Embryonic facial prominence (tissue), 1 donor: ENCODE data around the gene NIF3L1.

Experiments
- DNase-seq: peaks from one replicate; pipeline ENCODE4 v3.0.0-alpha.2; 2016; ENCODE audit errors: extremely low spot score

Gene NIF3L1

DNA sequence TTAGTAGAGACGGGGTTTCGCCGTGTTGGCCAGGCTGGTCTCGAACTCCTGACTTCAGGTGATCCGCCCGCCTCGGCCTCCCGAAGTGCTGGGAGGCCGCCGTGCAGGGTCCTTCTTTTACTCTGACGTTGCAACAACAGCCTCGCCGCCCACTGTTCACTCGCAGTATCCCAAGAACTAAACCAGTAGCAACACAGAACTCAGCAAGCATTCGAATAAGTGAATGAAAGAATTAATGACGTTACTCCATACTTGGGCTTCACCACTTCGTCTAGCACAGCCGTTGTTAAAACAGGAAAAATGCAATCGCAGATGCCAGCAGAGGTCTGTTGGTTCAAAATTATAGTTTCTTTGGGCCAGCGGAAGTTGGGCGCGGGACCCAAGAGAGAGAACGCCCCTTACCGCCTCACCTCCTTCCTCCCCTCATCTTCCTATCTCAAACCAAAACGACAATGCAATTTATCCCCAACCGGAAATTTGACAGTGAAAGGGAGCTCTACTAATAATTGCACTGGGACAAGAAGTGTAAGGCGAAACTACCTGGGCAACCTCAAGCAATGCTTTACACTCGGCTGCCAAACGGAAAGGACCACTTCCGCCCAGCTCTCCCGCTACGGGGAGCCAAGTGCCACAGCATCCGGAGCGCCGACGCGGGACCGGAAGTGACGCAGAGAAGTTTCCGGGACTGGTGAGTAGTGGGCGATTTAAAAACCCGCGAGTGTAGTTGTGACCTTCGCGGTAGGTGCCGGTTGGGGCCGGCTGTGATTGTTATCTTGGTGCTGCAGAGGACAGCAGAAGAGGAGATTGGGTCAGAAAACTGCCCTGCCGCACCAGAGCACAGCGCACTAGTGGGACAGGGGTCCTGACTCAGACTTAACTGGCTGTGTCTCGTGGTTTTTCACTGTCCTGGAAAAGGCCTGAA, at the start of gene NIF3L1, which contains the start of gene PPIL3:
NIF3L1 (plus strand) TSS at position 668 of the 922 bp plus-strand sequence. CDS start 2,573 bp downstream, outside the sequence.
PPIL3 (minus strand) TSS at position 374 of the 922 bp plus-strand sequence. CDS start 1,462 bp downstream, outside the sequence.
- peak; percentile 95 for DNase-seq

GRCh38 chr2:200839513-200839912, 49.7 kb upstream of the NIF3L1 start:
- DNase-seq = no peak

DNA sequence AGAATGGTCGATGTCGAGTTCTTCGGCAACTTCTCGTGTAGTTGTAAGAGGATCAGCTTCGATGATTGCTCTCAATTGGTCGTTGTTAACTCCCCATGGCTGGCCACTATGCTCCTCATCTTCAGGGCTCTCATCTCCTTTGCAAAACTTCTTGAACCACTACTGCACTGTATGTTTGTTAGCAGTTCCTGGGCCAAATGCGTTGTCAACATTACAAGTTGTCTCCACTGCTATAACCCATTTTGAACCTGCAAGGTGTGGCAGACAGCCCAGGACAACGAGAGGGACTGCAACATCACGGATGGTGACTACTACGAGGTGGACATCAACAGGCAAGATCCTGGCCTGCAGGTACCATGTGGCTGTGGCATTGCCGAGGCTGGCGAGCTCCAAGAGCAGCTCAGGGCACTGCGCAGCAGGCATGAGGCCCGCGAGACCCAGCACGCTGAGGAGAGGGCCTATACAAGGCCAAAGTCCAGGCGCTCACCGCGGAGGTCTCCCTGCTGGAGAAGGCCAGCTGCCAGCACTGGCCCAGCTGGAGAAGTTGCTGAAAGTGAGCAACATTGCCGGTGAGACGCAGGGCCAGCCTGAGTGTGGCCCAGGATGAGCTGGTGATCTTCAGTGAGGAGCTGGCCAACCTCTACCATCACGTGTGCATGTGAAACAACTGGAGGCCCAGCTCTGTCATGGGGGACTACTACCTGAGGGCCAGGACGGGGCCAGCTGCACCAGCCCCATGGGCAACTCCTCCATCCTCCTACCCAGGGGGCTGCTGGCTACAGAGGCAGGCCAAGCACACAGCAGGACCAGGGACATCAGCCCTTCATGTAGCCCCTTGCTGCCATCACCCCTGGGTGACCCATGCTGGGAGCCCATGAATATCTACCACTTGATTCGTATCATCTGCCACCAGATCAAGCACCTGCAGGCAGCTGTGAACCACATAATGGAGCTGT, 44.9 kb upstream of the NIF3L1 start:
- DNase-seq = no peak

- DNase-seq = no peak
Observed at GRCh38 chr2:200845194-200845593, 44.0 kb upstream of the NIF3L1 start.

GRCh38 chr2:200845669-200846325, 43.4 kb upstream of the NIF3L1 start:
- DNase-seq = no peak

DNA sequence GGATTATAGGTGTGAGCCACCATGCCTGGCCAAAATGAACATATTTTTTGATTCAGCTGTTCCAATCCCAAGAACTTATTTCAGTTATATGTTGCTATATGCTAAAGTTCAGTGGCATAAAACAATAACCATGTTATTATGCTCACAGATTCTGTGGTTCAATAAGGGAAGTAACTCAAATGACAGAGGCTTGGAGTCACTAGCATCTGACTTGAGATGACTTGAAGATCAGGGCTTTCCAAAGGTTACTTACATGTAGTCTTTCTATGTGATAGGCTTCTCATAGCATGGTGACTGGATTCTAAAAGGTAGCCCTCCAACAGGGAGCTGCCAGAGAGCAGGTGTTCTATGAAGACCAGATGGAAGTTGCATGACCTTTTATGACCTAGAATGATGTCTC, 41.9 kb upstream of the NIF3L1 start:
- DNase-seq = no peak

- DNase-seq = no peak
Observed at GRCh38 chr2:200847939-200848338, 41.2 kb upstream of the NIF3L1 start.

- no peak for DNase-seq
Observed at GRCh38 chr2:200850512-200851256, 38.5 kb upstream of the NIF3L1 start.

- DNase-seq = no peak
Observed at GRCh38 chr2:200851398-200852248, 37.5 kb upstream of the NIF3L1 start.

DNA sequence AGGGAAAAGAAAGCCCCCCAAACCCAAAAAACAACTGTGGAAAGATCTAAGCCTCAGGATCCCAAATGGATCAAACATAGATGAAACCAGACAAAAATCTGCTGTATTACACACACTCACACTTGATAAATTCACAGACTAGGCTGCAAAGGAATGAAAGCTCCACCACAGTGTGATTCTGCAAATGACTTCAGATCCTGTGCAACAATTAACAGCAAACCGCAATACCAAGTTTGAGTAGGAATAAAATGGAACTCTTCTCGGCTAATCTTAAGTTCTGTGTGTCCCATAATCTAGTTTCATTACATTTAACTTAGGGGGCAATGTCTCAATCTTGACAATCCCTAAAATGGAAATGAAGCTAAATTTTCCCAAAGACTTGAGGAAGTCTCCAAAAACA, 36.6 kb upstream of the NIF3L1 start:
- no peak for DNase-seq

GRCh38 chr2:200856806-200857205, 32.4 kb upstream of the NIF3L1 start:
- no peak for DNase-seq

DNA sequence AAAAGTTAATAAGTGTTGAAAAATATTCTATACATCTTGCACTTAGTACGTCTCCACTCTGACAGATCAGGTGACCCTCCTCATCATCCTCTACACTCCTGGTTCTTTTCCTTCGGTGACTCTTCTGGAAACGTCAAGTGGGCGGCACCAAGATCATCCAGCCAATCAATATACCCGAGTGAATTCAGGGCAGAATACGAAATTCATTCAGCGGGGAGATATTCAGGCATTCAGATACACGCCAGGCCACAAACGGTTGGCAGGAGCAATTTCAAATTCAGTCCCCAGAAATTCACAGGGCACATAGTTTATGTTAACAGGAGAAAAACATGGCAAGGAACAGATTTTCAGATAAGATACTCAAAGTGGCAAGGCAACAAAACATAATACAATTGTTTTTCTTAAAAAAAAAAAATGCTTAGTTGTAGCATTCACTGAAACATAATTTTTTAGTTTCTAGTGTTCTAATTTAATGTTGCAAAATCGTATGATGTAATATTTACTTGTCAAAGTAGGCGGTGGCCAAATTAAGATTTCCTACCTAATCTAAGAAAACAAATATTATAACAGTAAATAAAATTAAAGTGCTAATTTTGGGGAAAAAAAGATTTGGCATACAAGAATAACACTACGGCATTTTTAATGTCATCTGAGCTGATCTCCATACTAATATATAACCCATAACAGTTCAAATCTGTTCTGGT, 28.9 kb upstream of the NIF3L1 start:
- DNase-seq = no peak

DNA sequence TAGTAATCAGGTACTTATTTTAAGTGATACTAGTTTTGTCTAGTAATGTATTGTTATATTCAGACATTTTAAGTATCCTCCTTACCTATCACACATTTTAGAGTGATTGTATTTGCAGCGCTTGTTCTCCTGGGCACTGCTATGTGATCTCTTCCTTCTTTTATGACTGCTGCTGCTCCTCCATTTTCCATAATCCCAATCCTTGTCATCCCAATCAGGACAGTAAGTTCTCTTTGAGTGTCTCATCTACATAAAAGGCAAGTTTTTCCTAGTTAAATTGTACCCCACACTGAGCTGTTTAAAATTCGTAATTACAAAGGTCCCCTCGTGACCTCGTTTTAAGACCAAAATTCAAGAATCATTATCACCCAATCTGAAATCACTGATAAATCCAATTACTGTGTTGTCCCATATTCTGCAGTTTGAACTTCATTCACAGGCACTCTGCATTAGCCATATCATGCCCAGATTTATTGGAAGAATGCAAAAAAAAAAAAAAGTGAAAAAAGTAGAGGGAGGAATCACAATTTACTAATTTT, 27.5 kb upstream of the NIF3L1 start:
- no peak for DNase-seq

GRCh38 chr2:200862532-200863000, 26.6 kb upstream of the NIF3L1 start:
- DNase-seq = peak; percentile 66

GRCh38 chr2:200863782-200864175, 25.4 kb upstream of the NIF3L1 start:
- peak; percentile 25 for DNase-seq

- peak; percentile 79 for DNase-seq
Observed at GRCh38 chr2:200864176-200865034, 24.8 kb upstream of the NIF3L1 start, which contains the start of gene CLK1. TSS of gene CLK1 (minus strand) at chr2:200864658. CDS start at chr2:200861862, 2,796 bp downstream.

DNA sequence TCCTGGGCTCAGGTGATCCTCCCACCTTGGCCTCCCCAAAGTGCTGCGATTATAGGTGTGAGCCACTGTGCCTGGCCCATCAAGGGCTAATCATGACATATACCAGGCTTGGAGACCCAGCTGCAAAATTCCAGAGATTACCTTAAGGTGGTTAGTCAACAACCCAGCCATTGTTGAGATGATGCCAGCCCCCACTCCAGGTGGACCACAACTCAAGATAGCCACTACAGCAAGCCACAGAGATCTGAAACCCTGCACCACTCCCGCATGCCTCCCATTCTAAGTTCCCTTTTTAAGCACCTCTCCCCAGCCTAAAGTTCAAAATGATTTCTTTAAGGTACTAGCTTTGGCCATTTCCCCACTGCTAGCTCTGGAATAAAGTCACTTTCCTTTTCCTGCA, 20.2 kb upstream of the NIF3L1 start:
- no peak for DNase-seq

DNA sequence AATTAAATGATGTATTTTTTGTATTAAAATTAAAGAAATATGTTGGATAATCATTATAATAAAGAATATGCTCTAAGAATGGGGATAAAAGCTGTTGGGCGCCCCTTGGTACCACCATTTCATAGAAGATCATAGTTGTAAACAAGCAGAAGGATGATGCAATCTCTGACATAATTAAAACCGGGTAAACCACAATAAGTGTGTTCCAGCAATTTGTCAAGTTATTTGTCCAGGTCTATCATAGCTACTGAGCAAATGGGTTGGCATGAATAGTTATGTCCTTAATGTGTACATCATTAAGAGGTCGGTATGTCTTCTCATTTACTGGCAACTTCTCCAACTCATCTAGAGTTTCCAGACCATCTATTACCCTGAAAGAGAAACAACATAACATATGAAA, 18.0 kb upstream of the NIF3L1 start:
- DNase-seq = no peak
